WTC11 (cell line): ENCODE results near the gene GPC5. TPM values are rescaled to one million over a fixed set of nuclear protein-coding genes. Genes with fewer than 3 reads are reported as not detected.

Experiments used
- ATAC-seq: fragments of 200-7000 bp; cut with Tn5 transposase; 2 replicates; pipeline ENCODE4 v1.10.0; 2021; ENCODE audit warnings: mild to moderate bottlenecking, moderate library complexity
- CTCF ChIA-PET: fragments of 300-600 bp; sonication (Branson Sonifier 250); formaldehyde crosslinking; loops from one replicate; lab custom pipeline; 2021; ENCODE audit warnings: antibody characterized with exemption; lab: Charles Lee
- POLR2A ChIA-PET: fragments of 350-600 bp; sonication (Branson Sonifier 250); formaldehyde crosslinking; loops from one replicate; lab custom pipeline; 2021; ENCODE audit warnings: antibody characterized with exemption; lab: Charles Lee
- DNase-seq: peaks from one replicate; pipeline ENCODE4 v3.0.0; 2021; ENCODE audit warnings: low spot score
- H3K27ac Mint-ChIP-seq: 2 replicates; pipeline ENCODE4 v1.8.0; 2021; ENCODE audit warnings: mixed read lengths
- H3K27me3 Mint-ChIP-seq: 2 replicates; pipeline ENCODE4 v1.8.0; 2021; ENCODE audit warnings: low read depth, mild to moderate bottlenecking, moderate library complexity, mixed read lengths
- H3K36me3 Mint-ChIP-seq: 2 replicates; pipeline ENCODE4 v1.8.0; 2021; ENCODE audit warnings: mixed read lengths
- H3K4me1 Mint-ChIP-seq: 2 replicates; pipeline ENCODE4 v1.8.0; 2022; ENCODE audit warnings: mixed read lengths
- H3K4me3 Mint-ChIP-seq: 2 replicates; pipeline ENCODE4 v1.8.0; 2021; ENCODE audit warnings: mild to moderate bottlenecking, moderate library complexity, mixed read lengths
- H3K9me3 Mint-ChIP-seq: 2 replicates; pipeline ENCODE4 v1.8.0; 2021; ENCODE audit warnings: mixed read lengths
- CREB1 ChIP-seq: sonication (generic); formaldehyde crosslinking; IDR thresholded peaks from 2 replicates; pipeline ENCODE4 v1.8.0; 2023; ENCODE audit warnings: mild to moderate bottlenecking, missing genetic modification reagents
- ESRRA ChIP-seq: sonication (generic); formaldehyde crosslinking; IDR thresholded peaks from 2 replicates; pipeline ENCODE4 v1.8.1; 2022; ENCODE audit warnings: mild to moderate bottlenecking, missing genetic modification reagents, borderline replicate concordance
- HMGXB4 ChIP-seq: sonication (generic); formaldehyde crosslinking; IDR thresholded peaks from 2 replicates; pipeline ENCODE4 v1.8.1; 2023; ENCODE audit warnings: mild to moderate bottlenecking, moderate library complexity, missing genetic modification reagents
- MXD4 ChIP-seq: fragments of 250-450 bp; sonication (Bioruptor Pico); IDR thresholded peaks from 2 replicates; pipeline ENCODE4 v1.8.0; 2021; ENCODE audit warnings: mild to moderate bottlenecking, moderate library complexity, borderline replicate concordance
- RELA ChIP-seq: sonication (generic); formaldehyde crosslinking; IDR thresholded peaks from 2 replicates; pipeline ENCODE4 v1.8.1; 2022; ENCODE audit warnings: missing genetic modification reagents, mild to moderate bottlenecking, borderline replicate concordance
- SOX15 ChIP-seq: fragments of 250-450 bp; sonication (Bioruptor Pico); IDR thresholded peaks from 2 replicates; pipeline ENCODE4 v1.9.0; 2021; ENCODE audit warnings: mild to moderate bottlenecking
- ZNF219 ChIP-seq: sonication (generic); formaldehyde crosslinking; IDR thresholded peaks from 2 replicates; pipeline ENCODE4 v1.8.0; 2023; ENCODE audit warnings: missing genetic modification reagents, mild to moderate bottlenecking, borderline replicate concordance
- ZNF423 ChIP-seq: fragments of 250-450 bp; sonication (Bioruptor Pico); IDR thresholded peaks from 2 replicates; pipeline ENCODE4 v2.1.2; 2022; ENCODE audit warnings: mild to moderate bottlenecking, moderate library complexity
- ZNF425 ChIP-seq: fragments of 250-450 bp; sonication (Bioruptor Pico); conservative IDR thresholded peaks from 2 replicates; pipeline ENCODE4 v1.9.0; 2021; ENCODE audit warnings: mild to moderate bottlenecking
- total RNA-seq: library from RNA; stranded (reverse); gene quantifications from 3 replicates; pipeline ENCODE4 v1.2.3, GENCODE V29; 2021
- TF ChIP-seq, protein P1 (sequence below): sonication (generic); formaldehyde crosslinking; conservative IDR thresholded peaks from 2 replicates; pipeline ENCODE4 v1.8.1; 2023; ENCODE audit warnings: mild to moderate bottlenecking, low read depth, missing genetic modification reagents, moderate library complexity
- TF ChIP-seq, protein P2 (sequence below): sonication (generic); formaldehyde crosslinking; IDR thresholded peaks from 2 replicates; pipeline ENCODE4 v1.8.1; 2022; ENCODE audit warnings: missing genetic modification reagents, borderline replicate concordance
- TF ChIP-seq, protein P3 (sequence below): fragments of 250-450 bp; sonication (Bioruptor Pico); IDR thresholded peaks from 2 replicates; pipeline ENCODE4 v1.9.0; 2021; ENCODE audit warnings: mild to moderate bottlenecking
- TF ChIP-seq, protein P4 (sequence below): sonication (generic); formaldehyde crosslinking; IDR thresholded peaks from 2 replicates; pipeline ENCODE4 v1.8.1; 2023; ENCODE audit warnings: mild to moderate bottlenecking, missing genetic modification reagents, moderate library complexity

Gene GPC5
- total RNA-seq, 1 experiment from 2014 or later: 0.46 TPM

DNA sequence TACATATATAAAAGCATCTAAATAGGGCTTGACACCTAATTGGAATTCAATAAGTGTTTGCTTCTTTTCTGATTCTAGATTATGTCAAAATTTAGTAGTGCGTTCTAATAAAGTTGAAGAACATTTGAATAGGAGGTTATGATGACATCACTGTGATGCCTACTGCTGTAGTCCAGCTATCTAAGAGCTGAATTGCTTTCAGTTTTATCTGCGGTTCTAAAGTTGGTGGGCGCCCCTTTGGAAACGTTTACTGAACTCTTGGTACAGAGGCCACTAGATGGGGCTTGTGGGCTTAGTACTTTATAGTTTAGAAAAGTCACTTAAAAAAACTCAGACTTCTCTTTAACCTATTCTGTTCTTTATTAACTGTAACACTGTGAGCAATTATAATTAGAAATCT, 776.9 kb downstream of the GPC5 start:
- no peaks in the 10 kb centered on the region for H3K9me3 Mint-ChIP-seq
- no peak for TF ChIP-seq ZNF423 (CRISPR knock-in tag)
- TF ChIP-seq, protein P1, sequence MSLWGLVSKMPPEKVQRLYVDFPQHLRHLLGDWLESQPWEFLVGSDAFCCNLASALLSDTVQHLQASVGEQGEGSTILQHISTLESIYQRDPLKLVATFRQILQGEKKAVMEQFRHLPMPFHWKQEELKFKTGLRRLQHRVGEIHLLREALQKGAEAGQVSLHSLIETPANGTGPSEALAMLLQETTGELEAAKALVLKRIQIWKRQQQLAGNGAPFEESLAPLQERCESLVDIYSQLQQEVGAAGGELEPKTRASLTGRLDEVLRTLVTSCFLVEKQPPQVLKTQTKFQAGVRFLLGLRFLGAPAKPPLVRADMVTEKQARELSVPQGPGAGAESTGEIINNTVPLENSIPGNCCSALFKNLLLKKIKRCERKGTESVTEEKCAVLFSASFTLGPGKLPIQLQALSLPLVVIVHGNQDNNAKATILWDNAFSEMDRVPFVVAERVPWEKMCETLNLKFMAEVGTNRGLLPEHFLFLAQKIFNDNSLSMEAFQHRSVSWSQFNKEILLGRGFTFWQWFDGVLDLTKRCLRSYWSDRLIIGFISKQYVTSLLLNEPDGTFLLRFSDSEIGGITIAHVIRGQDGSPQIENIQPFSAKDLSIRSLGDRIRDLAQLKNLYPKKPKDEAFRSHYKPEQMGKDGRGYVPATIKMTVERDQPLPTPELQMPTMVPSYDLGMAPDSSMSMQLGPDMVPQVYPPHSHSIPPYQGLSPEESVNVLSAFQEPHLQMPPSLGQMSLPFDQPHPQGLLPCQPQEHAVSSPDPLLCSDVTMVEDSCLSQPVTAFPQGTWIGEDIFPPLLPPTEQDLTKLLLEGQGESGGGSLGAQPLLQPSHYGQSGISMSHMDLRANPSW (CRISPR knock-in tag): no peak
- no peak for TF ChIP-seq CREB1 (CRISPR knock-in tag)
- TF ChIP-seq, protein P2, sequence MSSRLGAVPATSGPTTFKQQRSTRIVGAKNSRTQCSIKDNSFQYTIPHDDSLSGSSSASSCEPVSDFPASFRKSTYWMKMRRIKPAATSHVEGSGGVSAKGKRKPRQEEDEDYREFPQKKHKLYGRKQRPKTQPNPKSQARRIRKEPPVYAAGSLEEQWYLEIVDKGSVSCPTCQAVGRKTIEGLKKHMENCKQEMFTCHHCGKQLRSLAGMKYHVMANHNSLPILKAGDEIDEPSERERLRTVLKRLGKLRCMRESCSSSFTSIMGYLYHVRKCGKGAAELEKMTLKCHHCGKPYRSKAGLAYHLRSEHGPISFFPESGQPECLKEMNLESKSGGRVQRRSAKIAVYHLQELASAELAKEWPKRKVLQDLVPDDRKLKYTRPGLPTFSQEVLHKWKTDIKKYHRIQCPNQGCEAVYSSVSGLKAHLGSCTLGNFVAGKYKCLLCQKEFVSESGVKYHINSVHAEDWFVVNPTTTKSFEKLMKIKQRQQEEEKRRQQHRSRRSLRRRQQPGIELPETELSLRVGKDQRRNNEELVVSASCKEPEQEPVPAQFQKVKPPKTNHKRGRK (CRISPR knock-in tag): no peak
- no peak for TF ChIP-seq ZNF425
- no peak for TF ChIP-seq HMGXB4 (CRISPR knock-in tag)
- no peak for TF ChIP-seq SOX15 (CRISPR knock-in tag)
- TF ChIP-seq RELA (CRISPR knock-in tag): no peak
- TF ChIP-seq, protein P3, sequence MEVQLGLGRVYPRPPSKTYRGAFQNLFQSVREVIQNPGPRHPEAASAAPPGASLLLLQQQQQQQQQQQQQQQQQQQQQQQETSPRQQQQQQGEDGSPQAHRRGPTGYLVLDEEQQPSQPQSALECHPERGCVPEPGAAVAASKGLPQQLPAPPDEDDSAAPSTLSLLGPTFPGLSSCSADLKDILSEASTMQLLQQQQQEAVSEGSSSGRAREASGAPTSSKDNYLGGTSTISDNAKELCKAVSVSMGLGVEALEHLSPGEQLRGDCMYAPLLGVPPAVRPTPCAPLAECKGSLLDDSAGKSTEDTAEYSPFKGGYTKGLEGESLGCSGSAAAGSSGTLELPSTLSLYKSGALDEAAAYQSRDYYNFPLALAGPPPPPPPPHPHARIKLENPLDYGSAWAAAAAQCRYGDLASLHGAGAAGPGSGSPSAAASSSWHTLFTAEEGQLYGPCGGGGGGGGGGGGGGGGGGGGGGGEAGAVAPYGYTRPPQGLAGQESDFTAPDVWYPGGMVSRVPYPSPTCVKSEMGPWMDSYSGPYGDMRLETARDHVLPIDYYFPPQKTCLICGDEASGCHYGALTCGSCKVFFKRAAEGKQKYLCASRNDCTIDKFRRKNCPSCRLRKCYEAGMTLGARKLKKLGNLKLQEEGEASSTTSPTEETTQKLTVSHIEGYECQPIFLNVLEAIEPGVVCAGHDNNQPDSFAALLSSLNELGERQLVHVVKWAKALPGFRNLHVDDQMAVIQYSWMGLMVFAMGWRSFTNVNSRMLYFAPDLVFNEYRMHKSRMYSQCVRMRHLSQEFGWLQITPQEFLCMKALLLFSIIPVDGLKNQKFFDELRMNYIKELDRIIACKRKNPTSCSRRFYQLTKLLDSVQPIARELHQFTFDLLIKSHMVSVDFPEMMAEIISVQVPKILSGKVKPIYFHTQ (CRISPR knock-in tag): no peak
- TF ChIP-seq MXD4 (CRISPR knock-in tag): no peak
- TF ChIP-seq, protein P4, sequence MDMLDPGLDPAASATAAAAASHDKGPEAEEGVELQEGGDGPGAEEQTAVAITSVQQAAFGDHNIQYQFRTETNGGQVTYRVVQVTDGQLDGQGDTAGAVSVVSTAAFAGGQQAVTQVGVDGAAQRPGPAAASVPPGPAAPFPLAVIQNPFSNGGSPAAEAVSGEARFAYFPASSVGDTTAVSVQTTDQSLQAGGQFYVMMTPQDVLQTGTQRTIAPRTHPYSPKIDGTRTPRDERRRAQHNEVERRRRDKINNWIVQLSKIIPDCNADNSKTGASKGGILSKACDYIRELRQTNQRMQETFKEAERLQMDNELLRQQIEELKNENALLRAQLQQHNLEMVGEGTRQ (CRISPR knock-in tag): no peak
- TF ChIP-seq ZNF219 (CRISPR knock-in tag): no peak
- TF ChIP-seq ESRRA (CRISPR knock-in tag): no peak
- TF ChIP-seq, all 79 proteins: peak for 0
- no peaks in the 10 kb centered on the region for H3K36me3 Mint-ChIP-seq
- H3K4me3 Mint-ChIP-seq: no peak overlapping the region
- no peak overlapping the region for H3K27ac Mint-ChIP-seq
- DNase-seq: peak; percentile 17
- ATAC-seq: peak; percentile 71
- H3K4me1 Mint-ChIP-seq: no peaks in the 10 kb centered on the region
- CTCF ChIA-PET: interaction anchor here (1.0 to 1.2 kb wide), 2 partner anchors 10 to 180 kb away, joined by 4 read pairs; no protein-coding TSS in a partner anchor
- POLR2A ChIA-PET: no interaction called here
- H3K27me3 Mint-ChIP-seq: no peaks in the 10 kb centered on the region
